HG03196 (cell line): Measurements from ENCODE around the gene UBAP1L.
"Not testable (repeated sequence)": the region's sequence is repeated elsewhere in the genome, so short reads cannot be mapped to it uniquely, and the experiment has no call there.

Experiments used
- ATAC-seq: cut with Tn5 transposase; IDR thresholded peaks from one replicate; pipeline ENCODE4 v1.9.1; 2021; ENCODE audit not compliant: unreplicated experiment

UBAP1L gene

DNA sequence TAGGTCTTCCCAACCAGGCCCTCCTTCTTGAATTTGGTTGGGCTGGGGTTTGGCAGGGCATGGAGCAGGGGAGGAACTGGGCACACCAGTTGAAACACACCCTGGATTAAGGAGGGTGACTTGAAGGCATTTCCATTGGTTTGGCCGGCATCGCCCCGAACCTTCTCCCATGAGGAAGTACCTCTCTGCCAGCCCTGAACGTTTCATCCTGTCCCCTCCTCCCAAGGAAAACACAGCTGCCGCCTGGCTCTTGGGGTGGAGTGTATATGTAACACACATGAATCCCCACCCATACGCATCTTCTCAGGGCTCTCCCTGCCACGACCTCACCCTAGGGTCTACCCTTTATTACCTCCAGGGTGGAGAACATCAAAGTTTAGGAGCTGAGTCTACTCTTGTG lies 14.6 kb downstream of the UBAP1L start:
- no peak for ATAC-seq

DNA sequence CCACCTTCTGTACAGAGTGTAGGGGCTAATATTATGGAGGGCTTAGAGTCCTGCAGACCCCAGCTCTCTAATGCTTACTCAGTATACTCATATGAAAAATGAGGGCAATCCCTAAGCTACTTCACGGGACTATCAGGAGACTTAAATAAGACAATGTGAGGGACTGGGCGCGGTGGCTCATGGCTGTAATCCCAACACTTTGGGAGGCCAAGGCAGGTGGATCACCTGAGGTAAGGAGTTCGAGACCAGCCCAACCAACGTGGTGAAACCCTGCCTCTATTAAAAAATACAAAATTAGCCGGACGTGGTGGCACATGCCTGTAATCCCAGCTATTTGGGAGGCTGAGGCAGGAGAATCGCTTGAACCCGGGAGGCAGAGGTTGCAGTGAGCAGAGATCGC lies 15.2 kb downstream of the UBAP1L start:
- not testable (repeated sequence) for ATAC-seq

DNA sequence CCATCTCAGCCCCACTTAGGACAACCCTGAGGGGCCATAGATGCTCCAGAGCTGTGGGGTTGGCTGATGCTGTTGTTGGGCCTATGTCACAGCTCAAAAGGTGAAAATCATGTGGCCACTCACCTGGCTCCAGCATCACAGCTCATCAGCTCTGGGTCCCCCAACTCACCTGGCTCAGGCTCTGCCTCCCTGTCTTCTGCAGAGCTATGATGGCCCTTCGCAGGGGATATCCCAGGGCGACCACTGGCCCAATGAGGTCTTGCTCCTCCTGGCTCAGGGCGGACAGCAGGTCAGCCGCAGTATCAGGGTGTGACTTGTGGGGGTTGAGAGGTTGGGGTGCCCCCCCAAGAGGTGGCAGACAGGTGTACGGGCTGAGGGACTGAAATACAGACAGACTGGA lies 15.7 kb downstream of the UBAP1L start:
- no peak for ATAC-seq

DNA sequence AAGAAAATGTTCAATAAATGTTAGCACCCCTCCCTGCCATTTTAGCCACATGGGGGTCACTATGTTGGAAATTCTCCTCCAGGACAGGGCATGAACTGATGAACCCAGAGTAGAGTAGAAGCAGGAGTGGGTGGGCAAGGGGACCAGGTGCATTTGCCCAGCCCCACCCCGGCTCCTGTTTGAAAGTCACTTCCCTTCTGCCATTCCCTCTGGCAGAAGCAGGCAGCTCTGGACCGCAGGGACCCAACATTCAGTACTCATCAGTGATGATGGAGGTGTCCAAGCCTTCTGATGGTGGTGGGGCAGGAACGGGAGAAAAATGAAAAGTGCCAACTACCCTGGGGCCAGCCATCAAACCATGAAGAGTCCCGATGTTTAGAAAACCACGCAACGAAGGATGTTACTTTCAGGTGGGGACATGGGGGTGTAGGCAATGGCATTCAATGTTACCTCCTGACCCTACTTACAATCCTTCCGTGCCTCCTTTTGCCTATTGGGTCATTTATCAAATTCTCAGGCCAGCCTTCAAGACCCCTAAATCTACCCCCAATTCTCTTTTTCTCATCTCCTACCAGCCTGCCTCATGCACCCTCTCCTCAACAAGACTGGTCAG lies 17.2 kb downstream of the UBAP1L start:
- ATAC-seq: no peak

DNA sequence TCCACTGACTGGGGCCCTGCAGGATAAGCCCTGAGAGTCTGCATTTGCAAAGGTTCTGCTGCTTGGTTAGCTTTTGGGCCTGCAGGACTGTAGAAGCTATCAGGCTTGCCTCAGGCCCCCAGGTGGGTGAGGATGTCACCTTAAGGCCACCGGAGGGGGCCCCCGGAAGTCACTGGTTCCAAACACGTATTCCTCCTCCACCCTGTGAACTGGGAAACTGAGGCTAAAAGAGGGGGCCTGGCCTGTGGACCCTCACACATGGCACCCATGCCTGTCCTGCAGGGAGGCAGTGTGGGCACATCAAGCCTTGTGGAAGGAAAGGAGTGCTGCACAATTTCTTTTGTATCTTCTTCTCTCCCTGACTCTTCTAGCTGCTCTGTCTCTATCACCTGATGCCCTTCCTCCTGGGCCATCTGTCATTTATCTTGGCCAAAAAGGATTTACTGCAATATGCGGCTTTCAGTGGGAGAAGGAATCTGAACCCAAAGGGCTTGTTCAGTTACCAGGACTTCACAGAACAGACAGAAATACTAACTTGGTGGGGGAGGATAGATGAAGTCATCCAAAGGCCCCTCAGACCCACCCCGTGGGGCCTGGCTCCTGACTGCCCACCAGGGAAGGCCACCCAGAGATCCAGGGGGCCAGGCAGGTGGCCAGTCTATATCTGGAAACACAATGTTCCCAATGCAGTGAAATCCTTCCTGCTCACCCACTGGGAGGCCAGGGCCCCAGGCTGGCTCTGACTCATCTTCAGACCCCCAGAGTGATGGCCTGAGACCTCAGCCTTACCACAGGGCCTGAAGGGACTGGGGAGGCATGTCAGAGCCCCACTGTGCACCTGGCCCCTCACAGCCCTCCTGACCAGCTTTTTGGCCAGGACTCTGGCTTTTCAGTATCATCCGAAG lies 18.3 kb downstream of the UBAP1L start:
- ATAC-seq: no peak

DNA sequence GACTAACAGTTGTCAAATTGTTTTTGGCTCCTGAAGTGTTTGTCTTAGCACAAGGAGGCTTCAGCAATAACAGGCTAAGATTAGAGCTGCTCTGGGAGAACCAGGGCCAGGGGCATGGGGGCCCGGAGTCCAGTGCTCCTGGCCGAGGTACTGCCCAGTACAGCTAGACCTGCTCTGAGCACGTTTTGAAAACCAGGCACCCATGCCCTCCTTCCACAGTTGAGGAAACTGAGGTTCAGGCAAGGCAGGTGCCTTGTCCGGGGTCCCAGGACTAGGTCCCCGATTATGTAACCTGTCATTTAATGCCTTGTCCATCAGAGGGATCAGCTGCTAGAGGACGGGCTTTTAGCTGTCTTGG lies 19.3 kb downstream of the UBAP1L start:
- ATAC-seq: no peak

DNA sequence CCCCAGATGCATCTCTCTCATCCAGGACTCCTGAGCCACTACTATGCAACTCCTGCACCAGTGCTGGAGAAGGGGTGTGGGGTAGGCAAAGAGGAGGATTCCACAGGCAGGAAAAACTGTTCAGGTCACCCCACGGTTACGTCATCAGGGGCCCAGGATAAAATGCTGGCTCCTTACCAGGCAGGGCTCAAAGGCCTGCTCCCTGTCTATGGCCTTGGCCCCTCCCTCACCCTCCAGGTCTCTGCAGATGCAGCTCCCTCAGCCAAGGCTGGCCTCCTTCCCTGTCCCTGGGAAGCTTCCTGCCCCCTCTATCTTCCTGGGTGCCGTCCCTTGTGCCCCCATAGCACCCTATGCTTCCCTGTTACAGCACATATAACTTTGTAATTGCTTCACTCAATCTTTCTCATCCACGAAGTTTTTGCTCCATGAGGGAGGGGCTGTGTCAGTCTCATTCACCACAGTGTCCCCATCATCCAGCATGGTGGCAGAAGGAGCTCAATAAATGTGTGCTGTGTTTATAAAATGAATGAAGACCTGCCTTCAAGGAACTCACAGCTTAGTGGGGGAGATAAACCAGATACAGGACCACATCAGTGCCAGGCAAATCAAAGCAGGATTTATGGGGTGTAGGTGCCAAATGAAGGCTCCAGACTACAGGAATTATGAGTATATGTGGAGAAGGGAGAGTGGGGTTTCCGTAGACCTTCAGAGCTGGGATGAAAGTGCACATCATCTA lies 19.8 kb downstream of the UBAP1L start:
- no peak for ATAC-seq

DNA sequence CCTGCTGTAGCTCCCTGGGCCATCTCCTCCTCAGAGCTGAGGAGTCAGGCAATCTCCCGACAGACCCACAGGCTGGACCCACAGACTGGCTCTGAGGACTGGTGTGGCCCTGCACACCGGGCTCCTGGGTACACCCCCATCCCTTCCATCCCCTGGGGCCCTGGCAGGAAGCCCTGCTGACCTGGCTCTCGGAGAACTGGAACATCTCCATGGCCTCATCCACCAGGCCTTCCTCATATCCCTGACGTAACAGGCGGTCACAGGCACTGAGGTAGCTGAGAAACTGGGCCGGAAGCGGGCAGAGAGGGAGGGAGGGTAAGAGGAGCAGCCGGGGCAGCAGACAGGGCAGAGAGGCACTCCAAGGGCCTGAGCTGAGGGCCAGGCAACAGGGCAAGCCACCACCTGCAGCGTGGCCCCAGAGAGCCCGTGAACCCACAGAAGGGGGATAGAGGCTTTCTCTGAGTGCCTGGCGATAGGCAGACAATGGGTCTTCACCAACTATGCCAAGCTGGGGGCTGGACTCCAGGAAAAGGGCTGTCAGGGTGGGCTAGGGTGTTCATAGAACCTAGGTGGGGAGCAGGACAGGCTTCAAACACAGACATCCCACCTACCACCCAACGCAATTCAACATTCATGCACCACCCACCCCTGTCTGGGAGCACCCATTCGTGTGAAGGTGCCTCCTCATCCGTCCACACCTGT lies 20.6 kb downstream of the UBAP1L start:
- no peak for ATAC-seq

DNA sequence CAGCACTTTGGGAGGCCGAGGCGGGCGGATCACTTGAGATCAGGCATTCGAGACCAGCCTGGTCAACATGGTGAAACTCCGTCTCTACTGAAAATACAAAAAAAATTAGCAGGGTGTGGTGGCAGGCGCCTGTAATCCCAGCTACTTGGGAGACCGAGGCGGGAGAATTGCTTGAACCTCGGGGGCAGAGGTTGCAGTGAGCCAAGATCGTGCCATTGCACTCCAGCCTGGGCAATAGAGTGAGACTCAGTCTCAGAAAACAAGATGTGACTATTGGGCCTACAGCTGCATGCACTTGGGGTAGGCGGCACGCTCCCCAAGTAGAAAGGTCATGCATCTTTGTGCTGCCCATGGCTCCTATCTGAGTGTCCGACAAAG lies 21.2 kb downstream of the UBAP1L start:
- ATAC-seq: not testable (repeated sequence)

DNA sequence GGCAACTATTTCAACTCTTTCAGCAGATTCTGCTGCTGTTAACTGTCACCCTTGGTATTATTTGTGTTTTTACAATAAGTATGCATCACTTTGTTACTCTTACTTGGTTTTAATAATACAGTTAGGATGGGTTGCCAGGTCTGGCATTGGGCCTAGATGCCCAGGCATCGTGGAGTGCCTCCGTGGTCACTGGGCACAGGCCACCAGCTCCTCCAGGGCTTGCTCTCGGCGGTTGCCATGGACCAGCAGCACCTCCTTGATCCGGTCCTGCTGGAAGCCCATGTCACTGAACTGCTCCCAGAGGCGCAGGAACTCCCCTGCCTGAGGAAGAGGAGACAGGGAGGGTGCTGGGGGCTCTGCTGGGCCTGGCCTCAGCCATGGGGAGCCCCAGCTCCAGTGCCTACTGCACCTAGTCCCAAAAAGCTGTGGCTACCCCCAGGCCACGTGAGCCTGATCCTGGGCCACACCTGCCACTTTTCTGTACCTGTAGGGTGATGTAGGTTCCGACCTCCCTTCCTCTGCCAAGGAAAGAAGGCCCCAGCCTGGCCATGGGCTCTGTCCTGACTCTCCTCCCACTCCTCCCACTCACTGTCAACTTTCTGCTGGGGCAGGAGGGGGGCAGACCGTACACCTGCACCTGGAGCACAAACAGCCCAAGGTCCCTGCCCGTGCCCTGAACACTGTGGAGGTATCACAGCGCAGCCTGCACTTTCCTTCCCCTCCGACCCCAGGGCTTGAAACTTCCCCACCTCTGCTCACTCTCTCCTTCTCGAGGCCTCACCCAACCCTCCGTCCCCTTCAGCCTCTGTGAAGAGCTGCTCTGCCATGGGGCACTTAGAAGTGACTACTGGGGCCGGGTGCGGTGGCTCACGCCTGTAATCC lies 21.8 kb downstream of the UBAP1L start:
- ATAC-seq: no peak

DNA sequence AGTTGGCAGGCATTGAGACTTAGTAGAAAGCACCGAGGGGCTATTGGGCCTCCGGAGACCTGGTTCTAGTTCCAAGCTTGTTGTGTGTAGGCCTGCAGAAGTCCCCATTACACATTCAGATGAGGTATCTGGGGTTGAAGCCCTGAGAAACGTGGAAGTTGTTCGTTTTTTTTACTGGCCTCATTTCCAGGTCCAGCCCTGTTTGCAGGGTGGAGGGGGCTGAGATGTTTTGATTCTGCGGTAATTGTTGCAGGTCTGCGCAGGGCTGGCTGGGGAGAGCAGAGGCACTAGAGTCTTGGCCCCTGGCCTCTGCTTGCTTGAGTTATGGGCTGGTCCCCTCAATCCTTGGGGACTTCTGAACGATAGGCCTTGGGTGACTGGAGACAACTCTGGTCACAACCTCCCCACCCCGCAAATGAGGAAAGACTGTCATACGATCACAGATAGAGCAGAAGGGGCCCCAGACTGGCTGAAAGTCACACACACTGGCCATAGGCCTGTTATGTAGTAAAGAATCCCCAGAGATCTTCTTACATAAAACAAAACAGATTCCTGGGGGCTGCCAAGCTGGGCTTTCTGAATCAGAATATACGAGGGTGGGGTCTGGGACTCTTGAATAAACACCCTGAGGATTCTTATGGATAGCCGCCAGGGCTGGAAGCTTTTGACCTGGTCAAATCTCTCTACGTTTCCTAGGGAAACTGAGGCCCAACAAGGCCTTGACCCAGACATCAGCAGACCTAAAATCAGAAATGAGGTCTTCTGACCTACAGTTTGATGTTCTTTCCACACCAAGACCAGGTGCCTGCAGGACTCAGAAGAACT lies 22.8 kb downstream of the UBAP1L start:
- ATAC-seq: no peak

DNA sequence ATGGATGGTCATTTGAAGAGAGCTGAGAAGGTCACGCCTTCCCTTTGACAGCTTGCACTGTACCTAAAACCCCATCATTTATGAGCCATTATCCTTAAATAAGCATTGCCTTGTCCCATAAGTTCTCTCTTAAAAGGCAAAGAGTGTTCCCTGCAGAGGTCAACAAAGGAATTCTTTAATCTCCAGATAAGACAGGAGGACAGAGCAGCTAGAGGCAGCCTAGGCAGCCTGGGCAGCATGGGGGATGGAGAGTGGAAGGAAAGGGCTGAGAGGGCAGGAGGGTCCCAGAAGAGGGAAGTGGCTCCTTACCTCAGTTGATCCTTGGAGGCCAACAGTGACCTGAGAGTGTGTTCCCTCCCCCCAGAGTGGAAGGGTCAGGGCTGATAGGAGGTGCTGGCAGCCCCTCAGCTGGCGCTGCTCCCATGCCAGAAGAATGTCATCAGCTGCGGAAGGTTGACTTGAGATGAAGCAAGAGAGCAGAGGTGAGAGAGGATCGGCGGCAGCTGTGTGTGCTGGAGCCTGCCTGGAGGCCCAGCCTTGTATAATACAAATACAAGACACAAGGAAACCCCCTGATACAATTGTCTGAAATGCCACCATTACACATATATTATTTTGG lies 25.7 kb downstream of the UBAP1L start:
- no peak for ATAC-seq

DNA sequence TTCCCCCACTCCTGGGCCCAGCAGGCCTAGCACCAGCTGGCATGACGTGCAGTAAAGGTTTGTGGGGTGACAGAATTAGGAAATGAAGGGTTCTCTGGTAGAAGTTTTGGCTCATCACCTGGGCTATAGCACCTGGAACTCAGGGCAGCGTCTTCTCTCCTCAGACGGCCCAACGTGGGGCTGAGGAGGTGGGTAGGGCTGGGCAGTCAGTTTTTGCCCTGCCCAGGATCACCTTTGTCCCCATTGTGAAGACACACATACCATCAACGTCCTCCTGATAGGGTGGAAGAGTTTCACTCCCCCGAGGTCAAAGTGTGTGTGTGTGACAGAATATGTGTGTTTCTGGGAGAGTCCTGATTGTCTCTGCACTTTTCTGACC lies 26.4 kb downstream of the UBAP1L start:
- no peak for ATAC-seq

DNA sequence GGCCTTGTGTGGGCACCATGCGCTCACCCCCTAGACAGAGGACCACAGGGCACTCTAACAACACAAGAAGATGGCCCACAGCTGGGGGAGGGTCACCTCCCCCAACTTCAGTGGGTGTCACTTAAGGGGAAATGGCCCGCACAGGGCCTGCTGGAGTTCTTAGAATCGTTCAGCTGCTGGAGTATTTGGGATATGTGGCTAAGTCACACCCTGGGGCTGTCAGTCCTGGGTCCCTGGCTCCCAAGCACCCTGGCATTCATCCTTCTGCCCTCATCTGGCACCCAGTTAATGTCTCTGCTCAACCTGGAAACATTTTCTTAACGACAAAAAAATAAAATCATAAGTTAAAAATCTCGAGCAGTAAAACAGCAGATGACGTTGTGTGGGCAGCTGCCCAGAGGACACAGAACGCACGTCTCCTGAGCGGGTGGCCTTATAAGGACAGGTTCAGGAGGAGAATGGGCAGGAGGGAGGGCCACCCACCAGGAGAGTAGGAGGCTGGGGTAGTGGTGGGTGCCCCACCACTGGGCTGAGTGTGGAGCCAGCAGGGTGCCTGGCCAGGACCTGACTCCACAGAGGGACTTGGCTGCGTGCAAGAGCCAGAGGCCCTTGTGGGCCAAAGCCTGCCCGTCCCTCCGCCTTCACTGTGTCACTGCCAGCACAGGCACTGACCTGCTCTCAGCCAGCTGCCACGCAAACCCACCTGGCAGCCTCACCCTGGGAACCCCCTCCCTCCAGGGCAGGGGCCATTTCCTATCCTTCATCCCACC lies 26.9 kb downstream of the UBAP1L start:
- no peak for ATAC-seq

DNA sequence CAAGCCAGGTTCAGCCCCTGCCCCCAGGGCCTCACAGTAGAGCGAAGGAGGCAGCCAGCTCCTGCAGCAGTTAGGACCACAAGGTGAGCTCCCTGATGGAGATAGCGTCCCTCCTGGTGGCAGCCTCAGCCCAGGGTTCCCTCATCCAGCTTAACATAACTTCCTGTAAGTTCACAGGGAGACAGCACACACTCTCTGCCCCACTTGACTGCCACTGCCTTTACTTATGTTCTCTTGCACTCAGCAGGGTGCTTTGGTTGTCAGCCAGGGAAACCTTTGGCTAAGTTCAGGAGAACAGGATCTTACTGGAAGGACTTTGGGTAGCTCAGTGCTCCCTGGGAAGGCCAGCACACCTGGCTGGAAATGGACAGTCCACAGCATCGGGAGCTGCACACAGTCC lies 27.6 kb downstream of the UBAP1L start:
- no peak for ATAC-seq

DNA sequence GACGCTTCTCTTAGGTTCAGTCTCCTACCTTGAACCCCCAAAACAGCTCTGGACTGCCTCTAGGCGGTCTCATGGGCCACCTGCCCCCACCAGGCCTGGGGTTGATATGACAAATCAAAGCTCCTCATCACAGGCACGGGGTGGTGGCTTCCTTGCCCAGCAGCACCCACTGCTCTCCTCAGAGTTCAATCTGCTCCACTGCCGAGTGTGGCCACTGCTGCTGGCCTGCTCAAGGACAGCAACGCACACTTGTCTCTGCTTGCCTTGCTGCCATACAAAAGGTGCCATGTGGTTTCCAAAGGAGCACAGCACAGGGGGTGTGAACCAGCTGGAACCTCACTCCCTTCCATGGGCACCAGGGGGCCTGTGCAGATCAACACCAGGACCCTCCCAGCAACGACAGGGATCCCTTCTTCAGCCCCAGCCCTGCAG lies 28.3 kb downstream of the UBAP1L start:
- ATAC-seq: no peak

DNA sequence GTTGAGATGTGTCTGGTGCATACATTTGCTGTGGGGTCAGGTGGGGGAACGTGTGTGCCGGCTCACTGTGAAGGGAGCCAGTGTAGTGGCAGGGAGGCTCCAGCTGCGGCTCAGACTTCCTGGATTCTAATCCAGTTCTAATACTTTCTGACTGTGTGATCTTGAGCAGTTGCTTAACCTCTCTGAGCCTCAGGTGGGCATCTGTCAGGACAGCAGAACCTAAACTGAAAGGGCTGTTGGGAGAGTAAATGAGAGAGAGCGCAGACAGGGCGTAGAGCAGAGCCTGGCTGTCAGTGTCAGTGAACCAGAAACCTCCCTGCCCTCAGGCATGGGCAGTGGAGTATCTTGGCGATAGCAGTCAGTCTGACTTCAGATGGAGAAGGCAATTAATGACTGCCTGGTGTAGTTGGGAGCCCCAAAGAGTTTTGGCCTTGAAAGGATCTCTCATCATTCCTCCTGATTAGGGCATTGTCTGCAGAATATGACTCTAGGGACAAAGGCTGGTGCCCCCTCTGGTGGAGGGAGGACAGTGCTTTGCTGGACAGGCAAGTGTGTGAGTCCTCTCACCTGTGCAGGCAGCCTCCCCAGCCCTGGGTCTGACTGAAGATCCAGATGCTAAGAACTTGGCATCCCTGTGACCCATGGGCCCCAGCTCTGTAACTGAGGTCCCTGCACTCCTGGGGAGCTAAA lies 28.9 kb downstream of the UBAP1L start:
- no peak for ATAC-seq
